Measurements from ENCODE around the gene TJP1. TPM values are rescaled to one million over a fixed set of nuclear protein-coding genes. Genes with fewer than 3 reads are reported as not detected.
"Not testable (repeated sequence)": the region's sequence is repeated elsewhere in the genome, so short reads cannot be mapped to it uniquely, and the experiment has no call there.

The TJP1 gene
- total RNA-seq, 1 donor from 2014 or later: 91.7 TPM

DNA sequence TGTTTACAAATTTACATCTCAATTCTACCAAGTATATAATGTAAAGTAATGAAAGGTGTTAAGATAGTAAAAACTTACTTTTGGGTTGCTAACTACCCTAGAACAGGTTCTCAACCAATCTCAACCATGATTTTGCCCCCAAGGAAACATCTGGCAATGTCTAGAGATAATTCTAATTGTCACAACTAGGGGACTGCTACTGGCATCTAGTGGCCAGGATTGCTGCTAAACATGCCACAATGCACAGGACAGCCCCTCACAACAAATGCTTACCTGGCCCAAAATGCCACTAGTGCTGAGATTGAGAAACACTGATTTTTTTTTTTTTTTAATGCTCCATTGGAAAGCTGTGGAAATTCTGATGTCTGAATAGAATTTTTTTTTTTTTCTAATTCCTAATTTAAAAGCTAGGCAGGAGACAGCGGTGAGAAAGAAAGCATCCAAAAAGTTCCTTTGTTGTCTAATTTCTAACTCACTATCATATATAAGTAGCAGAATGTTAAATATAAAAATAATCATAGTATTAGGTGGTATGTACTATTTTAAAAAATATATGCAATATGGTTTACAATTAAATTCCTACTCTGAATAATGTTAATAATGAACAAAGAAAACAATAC is 81.5 kb downstream of the TJP1 start:
- Mint-ChIP-seq H3K27me3 (ENCODE audit: low read depth) (no peaks in the 10 kb centered on the region), H3K4me1 (ENCODE audit: low read depth) (peaks cover 15% of the 10 kb centered on the region), H3K4me3 (ENCODE audit: unreplicated experiment) (no peak overlapping the region), H3K36me3 (ENCODE audit: low read depth) (peaks cover 19% of the 10 kb centered on the region), H3K27ac (ENCODE audit: unreplicated experiment) (no peak overlapping the region), H3K9me3 (ENCODE audit: low read depth) (no peaks in the 10 kb centered on the region)
- TF ChIP-seq, protein P1, sequence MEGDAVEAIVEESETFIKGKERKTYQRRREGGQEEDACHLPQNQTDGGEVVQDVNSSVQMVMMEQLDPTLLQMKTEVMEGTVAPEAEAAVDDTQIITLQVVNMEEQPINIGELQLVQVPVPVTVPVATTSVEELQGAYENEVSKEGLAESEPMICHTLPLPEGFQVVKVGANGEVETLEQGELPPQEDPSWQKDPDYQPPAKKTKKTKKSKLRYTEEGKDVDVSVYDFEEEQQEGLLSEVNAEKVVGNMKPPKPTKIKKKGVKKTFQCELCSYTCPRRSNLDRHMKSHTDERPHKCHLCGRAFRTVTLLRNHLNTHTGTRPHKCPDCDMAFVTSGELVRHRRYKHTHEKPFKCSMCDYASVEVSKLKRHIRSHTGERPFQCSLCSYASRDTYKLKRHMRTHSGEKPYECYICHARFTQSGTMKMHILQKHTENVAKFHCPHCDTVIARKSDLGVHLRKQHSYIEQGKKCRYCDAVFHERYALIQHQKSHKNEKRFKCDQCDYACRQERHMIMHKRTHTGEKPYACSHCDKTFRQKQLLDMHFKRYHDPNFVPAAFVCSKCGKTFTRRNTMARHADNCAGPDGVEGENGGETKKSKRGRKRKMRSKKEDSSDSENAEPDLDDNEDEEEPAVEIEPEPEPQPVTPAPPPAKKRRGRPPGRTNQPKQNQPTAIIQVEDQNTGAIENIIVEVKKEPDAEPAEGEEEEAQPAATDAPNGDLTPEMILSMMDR (IDR thresholded peaks at IDR 0.05): peak; percentile 72
- DNase-seq (ENCODE audit: low spot score): no peak

DNA sequence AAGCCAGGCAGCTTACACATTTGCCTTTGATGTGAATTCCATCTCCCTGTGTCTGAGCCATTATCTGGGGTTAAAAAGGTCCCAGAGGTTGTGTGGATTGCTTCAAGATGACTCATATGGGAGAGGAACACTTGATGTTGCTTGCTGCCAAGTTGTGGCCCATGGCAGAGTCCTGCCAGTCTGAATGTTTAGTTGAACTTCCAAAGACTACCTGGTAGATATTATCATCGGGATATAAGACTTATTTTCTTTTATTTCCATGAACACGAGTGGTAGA is 85.6 kb downstream of the TJP1 start:
- no peak for DNase-seq (ENCODE audit: low spot score)
- Mint-ChIP-seq H3K36me3 (ENCODE audit: low read depth) (peaks cover 32% of the 10 kb centered on the region), H3K27me3 (ENCODE audit: low read depth) (no peaks in the 10 kb centered on the region), H3K9me3 (ENCODE audit: low read depth) (no peaks in the 10 kb centered on the region), H3K4me1 (ENCODE audit: low read depth) (peaks cover 25% of the 10 kb centered on the region), H3K4me3 (ENCODE audit: unreplicated experiment) (no peak overlapping the region), H3K27ac (ENCODE audit: unreplicated experiment) (peak overlapping the region; percentile 15)
- TF ChIP-seq, protein P1 (IDR thresholded peaks at IDR 0.05): no peak

DNA sequence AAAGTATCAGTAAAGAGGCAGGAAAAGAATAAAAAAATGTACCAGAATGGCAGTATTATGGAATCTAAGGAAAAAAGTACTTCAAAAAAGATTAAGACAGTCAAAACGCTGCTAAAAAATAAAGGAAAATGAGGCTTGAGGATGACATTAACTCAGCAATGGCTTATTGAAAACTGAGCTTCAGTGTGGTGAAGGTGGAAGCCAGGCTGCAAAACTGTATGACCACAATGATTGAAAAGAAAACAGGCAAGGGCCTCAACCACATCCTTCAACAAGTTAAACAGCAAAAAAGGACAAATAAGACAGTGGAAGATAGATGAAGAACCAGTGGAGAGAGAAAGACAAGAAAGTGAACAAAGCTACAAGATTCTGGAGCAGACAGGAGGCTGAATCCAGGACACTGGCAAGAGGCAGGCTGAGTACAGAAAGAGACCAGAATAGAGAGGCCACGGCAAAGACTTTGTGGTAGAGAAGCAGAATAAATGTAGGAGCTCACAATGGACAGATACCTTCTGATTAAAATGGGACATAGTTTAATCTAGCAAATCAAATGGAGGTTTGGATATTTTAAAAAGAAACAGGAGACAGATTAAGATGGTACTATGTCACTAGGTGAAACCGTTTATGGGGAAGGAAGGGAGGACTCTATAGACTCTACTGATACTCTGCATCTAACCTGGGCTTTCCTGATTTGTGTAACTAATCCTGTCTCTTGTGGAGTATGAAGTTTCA is 86.1 kb downstream of the TJP1 start:
- TF ChIP-seq, protein P1 (IDR thresholded peaks at IDR 0.05): no peak
- Mint-ChIP-seq H3K4me1 (ENCODE audit: low read depth) (peaks cover 25% of the 10 kb centered on the region), H3K36me3 (ENCODE audit: low read depth) (peaks cover 36% of the 10 kb centered on the region), H3K4me3 (ENCODE audit: unreplicated experiment) (no peak overlapping the region), H3K27ac (ENCODE audit: unreplicated experiment) (peak overlapping the region; percentile 53), H3K9me3 (ENCODE audit: low read depth) (no peaks in the 10 kb centered on the region), H3K27me3 (ENCODE audit: low read depth) (no peaks in the 10 kb centered on the region)
- DNase-seq (ENCODE audit: low spot score): no peak

DNA sequence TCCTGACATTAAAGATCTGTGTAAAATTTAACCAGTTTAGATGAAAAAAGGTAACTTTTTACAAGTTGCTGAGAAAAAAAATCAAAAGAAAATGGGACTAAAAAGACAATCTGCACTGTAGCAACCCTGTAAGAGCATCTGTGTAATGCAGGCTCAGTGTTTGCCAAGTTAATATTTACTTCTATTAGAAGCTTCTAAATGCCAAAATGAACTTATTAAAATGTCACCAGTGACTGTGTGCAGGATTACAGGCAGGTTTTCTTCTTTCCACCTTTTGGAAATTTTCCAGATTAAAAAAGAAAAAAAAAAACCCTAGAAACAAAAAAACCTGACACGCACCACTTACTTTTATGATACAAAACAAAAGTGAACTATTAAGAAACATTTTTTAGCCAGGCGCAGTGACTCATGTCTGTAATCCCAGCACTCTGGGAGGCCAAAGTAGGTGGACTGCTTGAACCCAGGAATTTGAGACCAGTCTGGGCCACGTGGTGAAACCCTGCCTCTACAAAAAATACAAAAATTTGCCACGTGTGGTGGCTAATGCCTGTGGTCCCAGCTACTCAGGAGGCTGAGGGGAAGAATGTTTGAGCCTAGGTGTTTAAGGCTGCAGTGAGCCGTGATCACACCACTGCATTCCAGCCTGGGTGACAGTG is 87.2 kb downstream of the TJP1 start:
- TF ChIP-seq, protein P1 (IDR thresholded peaks at IDR 0.05): no peak
- no peak for DNase-seq (ENCODE audit: low spot score)
- no peaks in the 10 kb centered on the region for H3K9me3 Mint-ChIP-seq (ENCODE audit: low read depth)
- peaks cover 25% of the 10 kb centered on the region for H3K4me1 Mint-ChIP-seq (ENCODE audit: low read depth)
- peaks cover 35% of the 10 kb centered on the region for H3K36me3 Mint-ChIP-seq (ENCODE audit: low read depth)
- no peaks in the 10 kb centered on the region for H3K27me3 Mint-ChIP-seq (ENCODE audit: low read depth)
- peak overlapping the region; percentile 11 for H3K27ac Mint-ChIP-seq (ENCODE audit: unreplicated experiment)
- no peak overlapping the region for H3K4me3 Mint-ChIP-seq (ENCODE audit: unreplicated experiment)

DNA sequence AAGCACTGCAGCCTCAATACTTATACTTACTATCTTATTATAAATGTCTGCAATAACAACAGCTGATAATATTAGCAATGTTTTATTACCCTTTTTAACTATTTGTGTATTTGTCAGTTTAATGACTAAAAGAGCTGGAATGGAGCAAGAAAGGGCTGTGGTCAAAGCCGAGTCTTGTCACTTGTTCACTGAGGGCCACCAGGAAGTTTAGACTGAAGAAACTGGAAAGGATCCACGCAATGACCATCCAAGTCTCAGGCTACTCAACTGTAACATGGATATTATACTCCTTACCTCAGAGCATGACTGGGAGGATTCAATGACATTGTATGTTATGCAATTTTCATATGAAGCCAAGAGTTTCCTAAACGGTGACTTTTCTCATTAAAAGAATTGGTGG is 90.4 kb downstream of the TJP1 start:
- no peaks in the 10 kb centered on the region for H3K27me3 Mint-ChIP-seq (ENCODE audit: low read depth)
- peaks cover 40% of the 10 kb centered on the region for H3K36me3 Mint-ChIP-seq (ENCODE audit: low read depth)
- H3K4me1 Mint-ChIP-seq (ENCODE audit: low read depth): peaks cover 32% of the 10 kb centered on the region
- no peaks in the 10 kb centered on the region for H3K9me3 Mint-ChIP-seq (ENCODE audit: low read depth)
- H3K27ac Mint-ChIP-seq (ENCODE audit: unreplicated experiment): no peak overlapping the region
- DNase-seq (ENCODE audit: low spot score): no peak
- H3K4me3 Mint-ChIP-seq (ENCODE audit: unreplicated experiment): no peak overlapping the region
- TF ChIP-seq, protein P1 (IDR thresholded peaks at IDR 0.05): no peak

DNA sequence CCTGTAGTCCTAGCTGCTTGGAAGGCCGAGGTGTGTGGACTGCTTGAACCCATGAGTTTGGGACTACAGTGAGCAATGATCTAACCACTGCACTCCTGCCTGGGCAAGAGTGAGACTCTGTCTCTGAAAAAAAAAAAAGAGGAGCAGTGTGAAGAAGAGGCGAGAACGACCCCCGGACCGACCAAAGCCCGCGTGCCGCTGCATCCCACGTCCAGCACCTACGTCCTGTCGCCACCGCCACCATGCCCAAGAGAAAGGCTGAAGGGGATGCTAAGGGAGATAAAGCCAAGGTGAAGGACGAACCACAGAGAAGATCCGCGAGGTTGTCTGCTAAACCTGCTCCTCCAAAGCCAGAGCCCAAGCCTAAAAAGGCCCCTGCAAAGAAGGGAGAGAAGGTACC is 91.8 kb downstream of the TJP1 start:
- not testable (repeated sequence) for H3K9me3 Mint-ChIP-seq (ENCODE audit: low read depth); H3K4me3 Mint-ChIP-seq (ENCODE audit: unreplicated experiment); H3K27ac Mint-ChIP-seq (ENCODE audit: unreplicated experiment); H3K27me3 Mint-ChIP-seq (ENCODE audit: low read depth); DNase-seq (ENCODE audit: low spot score)
- peaks cover 37% of the 10 kb centered on the region for H3K36me3 Mint-ChIP-seq (ENCODE audit: low read depth)
- peaks cover 18% of the 10 kb centered on the region for H3K4me1 Mint-ChIP-seq (ENCODE audit: low read depth)
